Tibial nerve (tissue), 4 donors: ENCODE data around the gene HOXD9. TPM values are rescaled to one million over a fixed set of nuclear protein-coding genes. Genes with fewer than 3 reads are reported as not detected.

ENCODE experiments used
- DNase-seq, 2 donors: peaks; one replicate each; pipeline ENCODE4 v3.0.0-alpha.2; 2019; ENCODE audit warnings: low spot score in 2 of 2
- H3K27ac ChIP-seq, 4 donors: fragments of 200-600 bp; sonication (generic) in 3 of 4; one replicate each; pipeline ENCODE4 v1.5.1; 2017 to 2019; ENCODE audit warnings: mild to moderate bottlenecking in 1 of 4
- H3K27me3 ChIP-seq, 2 donors: fragments of 200-600 bp; sonication (generic) in 1 of 2; one replicate each; pipeline versions ENCODE4 v1.5.1 to v1.6.0; 2017 to 2019
- H3K36me3 ChIP-seq, 3 donors: fragments of 200-600 bp; sonication (generic); one replicate each; pipeline ENCODE4 v1.5.1; 2018 to 2019
- H3K4me1 ChIP-seq, 4 donors: fragments of 200-600 bp; sonication (generic) in 3 of 4; one replicate each; pipeline ENCODE4 v1.5.1; 2017 to 2019
- H3K4me3 ChIP-seq, 4 donors: fragments of 200-600 bp; sonication (generic) in 3 of 4; one replicate each; pipeline ENCODE4 v1.5.1; 2017 to 2019; ENCODE audit warnings: mild to moderate bottlenecking in 1 of 4, moderate library complexity in 1 of 4
- H3K9me3 ChIP-seq, 4 donors: fragments of 200-600 bp; sonication (generic) in 3 of 4; one replicate each; pipeline ENCODE4 v1.5.1; 2017 to 2019
- EP300 ChIP-seq, 2 donors: sonication (generic); formaldehyde crosslinking; IDR thresholded peaks; one replicate each; pipeline ENCODE4 v1.6.1; 2017; ENCODE audit warnings: antibody characterized with exemption in 2 of 2, mild to moderate bottlenecking in 1 of 2
- POLR2A ChIP-seq, 2 donors: fragments of 450-650 bp; IDR thresholded peaks; one replicate each; pipeline ENCODE4 v1.6.1; 2017; ENCODE audit warnings: antibody characterized with exemption in 2 of 2, mild to moderate bottlenecking in 2 of 2, moderate library complexity in 2 of 2
- WGBS, 2 donors: methylation state at CpG; one replicate each; pipeline ENCODE4 v1.1.5; 2018; 5-methylcytosine and 5-hydroxymethylcytosine counted together
- total RNA-seq, 4 donors: library from RNA; depleted of rRNA; stranded (reverse); fragments of >200 nt; gene quantifications; one replicate each; pipeline ENCODE4 v1.1.0, GENCODE V29; 2016
- TF ChIP-seq, protein P1 (sequence below), 5 experiments: fragments of 200-600 bp in 3 of 5; fragments of 450-650 bp in 2 of 5; sonication (generic) in 3 of 5; IDR thresholded peaks; one replicate each; pipeline ENCODE4 v1.5.1; 2016 to 2019; ENCODE audit warnings: antibody characterized with exemption in 5 of 5, mild to moderate bottlenecking in 3 of 5, moderate library complexity in 2 of 5

The HOXD9 gene
- total RNA-seq, 4 donors from 2014 or later: 1.9 to 9.4 (median 5.9) TPM

DNA sequence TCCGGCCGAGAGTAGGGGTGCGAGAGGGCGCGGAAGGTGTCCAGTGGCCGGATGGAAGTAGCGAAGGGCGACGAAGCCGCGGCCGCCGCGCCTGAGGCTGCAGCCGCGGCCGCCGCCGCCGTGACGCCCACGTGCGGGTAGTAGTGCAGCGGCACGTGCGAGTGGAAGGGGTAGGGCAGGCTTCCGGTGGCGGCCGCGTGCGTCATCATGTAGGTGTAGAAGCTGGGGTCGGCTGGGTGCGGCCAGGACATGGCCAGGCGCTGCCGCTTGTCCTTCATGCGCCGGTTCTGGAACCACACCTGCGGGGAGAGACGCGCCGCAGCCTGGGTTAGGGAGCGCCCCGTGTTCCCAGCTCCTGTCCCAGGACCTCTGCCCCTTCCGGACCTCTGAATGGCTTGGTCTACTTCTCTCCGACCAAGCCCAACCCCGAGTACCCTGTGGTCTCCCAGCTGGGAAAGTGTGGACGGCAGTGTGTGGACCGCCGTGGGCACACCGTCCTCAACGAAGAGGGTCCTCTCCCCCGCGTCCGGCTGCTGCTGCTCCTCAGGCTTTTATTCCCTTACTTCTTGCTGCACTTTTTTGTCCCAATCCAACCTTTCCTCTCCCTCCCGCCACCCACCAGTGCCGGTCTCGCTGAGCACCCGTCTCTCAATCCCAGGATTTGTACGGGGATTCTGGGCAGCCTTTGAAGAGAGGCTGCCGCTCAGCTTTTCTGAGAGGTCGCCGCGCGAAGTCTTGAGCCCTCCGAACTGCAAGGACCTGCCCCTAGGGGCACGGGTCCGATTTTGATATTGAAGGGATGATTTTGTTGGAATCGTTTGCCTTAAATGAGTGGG is 41.8 kb upstream of the HOXD9 start:
- Histone ChIP-seq H3K9me3 (no peaks in the 10 kb centered on the region), H3K4me3 (peak overlapping the region in 1 of 4 donors; percentile 21), H3K27me3 (peaks cover 28 to 97% of the 10 kb centered on the region in 2 donors), H3K4me1 (peaks cover 0 to 61% (median 9%) of the 10 kb centered on the region in 4 donors), H3K27ac (no peak overlapping the region), H3K36me3 (no peaks in the 10 kb centered on the region)
- DNase-seq: no peak
- WGBS, 2 donors: 7 to 8% methylated on average over 55 to 64 of the region's 68 CpGs
- TF ChIP-seq EP300 (IDR thresholded peaks at IDR 0.05) (no peak), POLR2A (IDR thresholded peaks at IDR 0.05) (no peak)
- TF ChIP-seq, protein P1, sequence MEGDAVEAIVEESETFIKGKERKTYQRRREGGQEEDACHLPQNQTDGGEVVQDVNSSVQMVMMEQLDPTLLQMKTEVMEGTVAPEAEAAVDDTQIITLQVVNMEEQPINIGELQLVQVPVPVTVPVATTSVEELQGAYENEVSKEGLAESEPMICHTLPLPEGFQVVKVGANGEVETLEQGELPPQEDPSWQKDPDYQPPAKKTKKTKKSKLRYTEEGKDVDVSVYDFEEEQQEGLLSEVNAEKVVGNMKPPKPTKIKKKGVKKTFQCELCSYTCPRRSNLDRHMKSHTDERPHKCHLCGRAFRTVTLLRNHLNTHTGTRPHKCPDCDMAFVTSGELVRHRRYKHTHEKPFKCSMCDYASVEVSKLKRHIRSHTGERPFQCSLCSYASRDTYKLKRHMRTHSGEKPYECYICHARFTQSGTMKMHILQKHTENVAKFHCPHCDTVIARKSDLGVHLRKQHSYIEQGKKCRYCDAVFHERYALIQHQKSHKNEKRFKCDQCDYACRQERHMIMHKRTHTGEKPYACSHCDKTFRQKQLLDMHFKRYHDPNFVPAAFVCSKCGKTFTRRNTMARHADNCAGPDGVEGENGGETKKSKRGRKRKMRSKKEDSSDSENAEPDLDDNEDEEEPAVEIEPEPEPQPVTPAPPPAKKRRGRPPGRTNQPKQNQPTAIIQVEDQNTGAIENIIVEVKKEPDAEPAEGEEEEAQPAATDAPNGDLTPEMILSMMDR (IDR thresholded peaks at IDR 0.05): no peak

DNA sequence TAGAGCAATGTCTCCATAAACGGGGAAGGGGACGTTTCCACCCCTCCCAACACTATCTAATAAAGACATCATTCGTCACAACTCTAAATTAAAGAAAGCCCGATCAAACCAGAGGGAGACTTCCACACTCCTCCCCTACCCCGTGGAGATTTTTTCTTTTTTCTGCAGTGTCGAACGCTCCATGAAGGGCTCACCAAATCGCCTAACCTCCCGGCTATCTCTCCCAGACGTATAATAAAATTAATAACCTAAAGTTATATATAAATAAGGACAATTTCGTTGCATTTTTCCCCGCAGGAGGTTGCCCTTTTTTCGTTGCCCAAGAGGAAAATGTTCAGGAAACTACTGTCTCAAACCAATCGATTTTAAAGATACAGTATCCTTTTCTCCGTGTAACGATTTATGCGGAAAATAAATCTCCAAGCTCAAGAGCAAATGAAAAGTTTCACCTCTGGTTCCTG is 41.1 kb upstream of the HOXD9 start:
- Histone ChIP-seq H3K9me3 (no peaks in the 10 kb centered on the region), H3K27ac (no peak overlapping the region), H3K36me3 (no peaks in the 10 kb centered on the region), H3K4me3 (no peak overlapping the region), H3K27me3 (peaks cover 28 to 97% of the 10 kb centered on the region in 2 donors), H3K4me1 (peaks cover 0 to 68% (median 13%) of the 10 kb centered on the region in 4 donors)
- peak in 1 of 2 donors; percentile 39 for TF ChIP-seq EP300 (IDR thresholded peaks at IDR 0.05)
- no peak for TF ChIP-seq POLR2A (IDR thresholded peaks at IDR 0.05)
- DNase-seq: no peak
- 10% methylated on average over 17 of the region's 17 CpGs for WGBS, 2 donors

DNA sequence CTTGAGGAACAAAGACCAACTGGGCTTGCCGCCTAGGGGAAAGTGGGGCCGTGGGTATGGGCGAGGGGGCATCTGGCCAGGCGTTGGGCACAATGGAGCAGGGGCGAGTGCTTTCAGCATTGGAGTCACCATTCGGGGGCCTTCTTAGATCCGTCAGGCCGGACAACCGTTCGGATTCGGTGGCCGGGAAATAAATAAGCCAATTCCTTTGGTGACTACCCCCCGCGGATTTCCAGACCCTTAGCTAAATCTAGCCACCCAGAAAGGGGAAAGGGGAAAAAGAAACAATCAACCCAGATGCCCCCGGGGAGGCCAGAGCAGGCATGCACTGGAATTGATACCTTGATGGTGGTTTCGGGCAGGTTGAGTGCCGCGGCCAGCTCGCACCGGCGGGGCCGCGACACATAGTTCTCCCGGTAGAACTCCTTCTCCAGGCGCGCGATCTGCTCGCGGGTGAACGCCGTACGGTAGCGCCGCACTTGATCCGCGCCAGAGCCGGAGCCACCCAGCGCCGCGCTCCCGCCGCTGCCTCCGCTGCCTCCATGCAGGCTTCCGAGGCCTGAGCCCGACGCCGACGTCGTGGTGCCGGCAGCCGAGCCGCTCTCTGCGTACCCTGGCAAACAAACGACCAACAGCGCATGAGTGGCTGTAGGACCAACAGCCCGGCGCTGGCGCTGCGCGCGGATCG is 40.5 kb upstream of the HOXD9 start:
- no peaks in the 10 kb centered on the region for H3K36me3 ChIP-seq
- no peak for DNase-seq
- 6 to 7% methylated on average over 31 to 62 of the region's 62 CpGs for WGBS, 2 donors
- TF ChIP-seq POLR2A (IDR thresholded peaks at IDR 0.05) (no peak), EP300 (IDR thresholded peaks at IDR 0.05) (no peak)
- TF ChIP-seq, protein P1 (IDR thresholded peaks at IDR 0.05): no peak
- H3K27ac ChIP-seq: no peak overlapping the region
- H3K27me3 ChIP-seq: peaks cover 28 to 97% of the 10 kb centered on the region in 2 donors
- no peaks in the 10 kb centered on the region for H3K9me3 ChIP-seq
- no peak overlapping the region for H3K4me3 ChIP-seq
- H3K4me1 ChIP-seq: peaks cover 0 to 68% (median 13%) of the 10 kb centered on the region in 4 donors

DNA sequence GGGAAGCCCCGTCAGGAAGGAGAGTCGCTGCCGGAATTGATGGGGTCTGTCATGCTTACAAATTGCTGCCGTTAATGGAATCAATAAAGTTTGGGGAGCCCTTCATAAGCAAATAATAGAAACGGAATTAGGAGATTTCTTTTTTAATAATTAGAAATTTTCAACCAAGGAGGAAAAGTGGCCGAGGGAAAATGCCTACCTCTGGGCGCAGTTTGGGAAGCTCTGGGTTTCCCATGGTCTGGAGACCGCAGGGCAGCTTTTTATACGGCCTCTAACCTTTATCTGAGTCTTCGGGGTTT is 40.0 kb upstream of the HOXD9 start:
- H3K9me3 ChIP-seq: no peaks in the 10 kb centered on the region
- TF ChIP-seq, protein P1 (IDR thresholded peaks at IDR 0.05): no peak
- TF ChIP-seq POLR2A (IDR thresholded peaks at IDR 0.05) (no peak), EP300 (IDR thresholded peaks at IDR 0.05) (no peak)
- peaks cover 24 to 97% of the 10 kb centered on the region in 2 donors for H3K27me3 ChIP-seq
- 9 to 10% methylated on average over 10 of the region's 10 CpGs for WGBS, 2 donors
- no peaks in the 10 kb centered on the region for H3K36me3 ChIP-seq
- H3K4me3 ChIP-seq: no peak overlapping the region
- DNase-seq: no peak
- H3K4me1 ChIP-seq: peaks cover 0 to 68% (median 13%) of the 10 kb centered on the region in 4 donors
- no peak overlapping the region for H3K27ac ChIP-seq

DNA sequence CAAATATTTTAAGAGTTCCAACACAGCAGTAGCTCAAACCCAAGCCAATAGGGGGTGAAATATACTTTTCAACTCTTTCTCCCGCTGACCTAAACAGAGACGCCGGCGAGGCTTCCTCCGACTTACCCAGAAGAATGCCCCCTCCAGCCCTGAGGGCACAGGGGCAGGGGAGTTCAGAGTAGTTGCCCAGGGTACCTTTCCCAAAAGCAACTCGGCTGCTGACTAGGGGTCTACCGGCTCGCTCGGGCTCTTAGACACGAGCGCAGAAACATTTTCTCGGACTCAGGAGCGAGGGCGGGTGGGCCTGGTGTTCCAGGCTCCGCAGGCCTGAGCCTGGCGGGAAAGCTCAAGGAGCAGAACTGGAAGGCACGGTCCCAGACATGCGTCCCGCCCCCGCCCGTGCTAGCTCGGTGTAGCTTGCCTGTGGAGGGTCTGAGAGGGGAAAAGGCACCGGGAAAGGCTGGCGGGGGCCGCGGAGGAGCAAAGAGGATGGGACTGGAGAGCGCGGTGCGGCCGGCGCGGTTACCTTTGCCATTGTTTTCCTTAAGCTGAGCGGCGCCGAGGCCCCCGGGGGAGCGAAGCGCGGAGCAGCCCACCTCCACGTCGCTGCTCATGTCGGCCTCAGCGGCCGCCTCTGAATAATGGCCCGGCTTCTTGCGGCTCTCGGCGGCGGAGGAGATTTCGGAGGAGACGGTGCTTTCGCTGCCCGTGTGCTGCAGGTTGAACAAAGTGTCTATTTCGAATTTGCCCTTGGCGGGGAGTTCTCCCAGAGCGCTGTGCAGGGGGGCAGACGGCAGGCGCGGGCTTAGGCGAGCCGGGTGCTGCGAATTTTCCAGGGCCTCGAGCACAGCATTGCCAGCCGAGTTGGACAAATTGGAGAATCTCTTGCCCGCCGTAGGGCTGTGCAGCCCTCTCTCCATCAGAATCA is 39.4 kb upstream of the HOXD9 start:
- H3K4me3 ChIP-seq: no peak overlapping the region
- H3K27me3 ChIP-seq: peaks cover 24 to 97% of the 10 kb centered on the region in 2 donors
- H3K9me3 ChIP-seq: no peaks in the 10 kb centered on the region
- H3K36me3 ChIP-seq: no peaks in the 10 kb centered on the region
- 7 to 8% methylated on average over 41 to 46 of the region's 66 CpGs for WGBS, 2 donors
- H3K27ac ChIP-seq: no peak overlapping the region
- TF ChIP-seq, protein P1 (IDR thresholded peaks at IDR 0.05): no peak
- no peak for TF ChIP-seq EP300 (IDR thresholded peaks at IDR 0.05)
- TF ChIP-seq POLR2A (IDR thresholded peaks at IDR 0.05): no peak
- no peak for DNase-seq
- peaks cover 0 to 72% (median 17%) of the 10 kb centered on the region in 4 donors for H3K4me1 ChIP-seq
